Endothelial cell of umbilical vein (primary cell): ENCODE measurements around the gene BEX2. TPM values are rescaled to one million over a fixed set of nuclear protein-coding genes. Genes with fewer than 3 reads are reported as not detected.
A peak's percentile ranks its signal among the peaks of the same experiment; 100 is the strongest.

Experiments
- BruUV-seq: library from RNA; stranded (reverse); fragments of 400-500 nt; replicated peaks from 2 replicates; lab custom pipeline; 2021; lab: Mats Ljungman, UMichigan
- CTCF ChIA-PET: fragments of 300-600, 350-600 bp; sonication (Branson Sonifier 250); formaldehyde crosslinking; loops from one replicate; lab custom pipeline; 2021; ENCODE audit warnings: antibody characterized with exemption, inconsistent platforms; lab: Charles Lee
- POLR2A ChIA-PET: fragments of 300-600, 350-600 bp; sonication (Branson Sonifier 250); formaldehyde crosslinking; loops from one replicate; lab custom pipeline; 2021; ENCODE audit warnings: antibody characterized with exemption, inconsistent platforms; lab: Charles Lee
- DNase-seq: peaks from one replicate; pipeline ENCODE4 v3.0.0-alpha.2; 2011; ENCODE audit warnings: low read depth, low spot score
- FAIRE-seq: peaks from 2 replicates; lab custom pipeline; 2011; peaks lifted over from hg19 to GRCh38; lab: Jason Lieb, UNC
- H2AFZ ChIP-seq: 2 replicates; pipeline ENCODE4 v1.6.0; 2012; ENCODE audit warnings: low read depth, low read length, control low read depth, inconsistent platforms
- H3K27ac ChIP-seq: 2 replicates; pipeline ENCODE4 v1.5.1; 2011; ENCODE audit warnings: low read depth, mild to moderate bottlenecking, control low read depth, low read length, moderate library complexity; ENCODE audit not compliant: insufficient read depth
- H3K27me3 ChIP-seq, 2 experiments: 2 replicates each; pipeline versions ENCODE4 v1.6.0 to v1.6.1; 2011; ENCODE audit warnings: low read length in 2 of 2, mixed read lengths in 1 of 2; ENCODE audit not compliant: control insufficient read depth in 2 of 2, insufficient read depth in 2 of 2
- H3K36me3 ChIP-seq, 2 experiments: 2 replicates in 1 of 2; 3 replicates in 1 of 2; pipeline ENCODE4 v1.5.1; 2011; ENCODE audit warnings: low read length in 2 of 2, mild to moderate bottlenecking in 1 of 2, moderate library complexity in 1 of 2; ENCODE audit not compliant: control insufficient read depth in 2 of 2, insufficient read depth in 2 of 2; ENCODE audit errors: extremely low read depth in 1 of 2
- H3K4me1 ChIP-seq: 3 replicates; pipeline ENCODE4 v1.5.1; 2011; ENCODE audit warnings: mild to moderate bottlenecking, low read length; ENCODE audit not compliant: control insufficient read depth, insufficient read depth; ENCODE audit errors: extremely low read depth
- H3K4me2 ChIP-seq: 2 replicates; pipeline ENCODE4 v1.6.1; 2011; ENCODE audit warnings: low read length, control low read depth, mixed read lengths; ENCODE audit not compliant: insufficient read depth
- H3K4me3 ChIP-seq, 3 experiments: fragments of 200-600 bp in 1 of 3; sonication (generic), shearing (Covaris generic) in 1 of 3; replicated peaks in 1 of 3; 2 replicates each; pipeline ENCODE4 v1.5.1; 2011 to 2016; ENCODE audit warnings: control low read depth in 3 of 3, low read length in 3 of 3, mild to moderate bottlenecking in 2 of 3, inconsistent platforms in 1 of 3, low read depth in 1 of 3, moderate library complexity in 1 of 3; ENCODE audit not compliant: insufficient read depth in 1 of 3
- H3K79me2 ChIP-seq: 2 replicates; pipeline ENCODE4 v1.6.0; 2012; ENCODE audit warnings: low read length, inconsistent platforms; ENCODE audit not compliant: control insufficient read depth, insufficient read depth
- H3K9ac ChIP-seq: replicated peaks from 2 replicates; pipeline ENCODE3; 2011; ENCODE audit warnings: low read length, control low read depth; ENCODE audit not compliant: insufficient read depth; ENCODE audit errors: extremely low read depth
- H3K9me1 ChIP-seq: replicated peaks from 3 replicates; pipeline ENCODE4 v1.6.0; 2011; ENCODE audit warnings: mild to moderate bottlenecking, low read length; ENCODE audit not compliant: control insufficient read depth, insufficient read depth; ENCODE audit errors: extremely low read depth
- H3K9me3 ChIP-seq: replicated peaks from 2 replicates; pipeline ENCODE4 v1.5.1; 2012; ENCODE audit warnings: low read length, inconsistent platforms; ENCODE audit not compliant: control insufficient read depth, insufficient read depth
- H4K20me1 ChIP-seq: replicated peaks from 2 replicates; pipeline ENCODE3; 2011; ENCODE audit warnings: mild to moderate bottlenecking, low read length; ENCODE audit not compliant: control insufficient read depth, insufficient read depth; ENCODE audit errors: extremely low read depth
- CTCF ChIP-seq, 2 donors: IDR thresholded peaks; 1 replicate in 1 of 2; 2 replicates in 1 of 2; pipeline ENCODE4 v1.5.1; 2011; ENCODE audit warnings: low read length in 2 of 2, mild to moderate bottlenecking in 2 of 2, moderate library complexity in 2 of 2, control low read depth in 1 of 2, inconsistent platforms in 1 of 2, low read depth in 1 of 2; ENCODE audit not compliant: insufficient read depth in 1 of 2; ENCODE audit errors: extremely low read depth in 1 of 2
- EZH2 ChIP-seq: IDR thresholded peaks from 2 replicates; pipeline ENCODE4 v1.6.1; 2012; ENCODE audit warnings: borderline replicate concordance, low read depth, mild to moderate bottlenecking, moderate library complexity, low read length, inconsistent platforms; ENCODE audit not compliant: severe bottlenecking
- FOS ChIP-seq: IDR thresholded peaks from 2 replicates; pipeline ENCODE4 v1.6.1; 2011; ENCODE audit warnings: mild to moderate bottlenecking, low read length, moderate library complexity, borderline replicate concordance; ENCODE audit not compliant: insufficient read depth
- GATA2 ChIP-seq: IDR thresholded peaks from 2 replicates; pipeline ENCODE4 v1.7.0; 2011; ENCODE audit warnings: low read depth, mild to moderate bottlenecking, moderate library complexity, mixed read lengths, low read length; ENCODE audit not compliant: insufficient read length, insufficient read depth
- JUN ChIP-seq: IDR thresholded peaks from 2 replicates; pipeline ENCODE4 v1.6.1; 2011; ENCODE audit warnings: borderline replicate concordance, low read depth; ENCODE audit not compliant: insufficient read length, insufficient read depth
- MYC ChIP-seq: IDR thresholded peaks from one replicate; pipeline ENCODE4 v1.6.1; 2011; ENCODE audit warnings: mild to moderate bottlenecking, low read depth, low read length
- POLR2A ChIP-seq: IDR thresholded peaks from 2 replicates; pipeline ENCODE4 v1.6.1; 2012; ENCODE audit warnings: low read depth, mild to moderate bottlenecking, control low read depth, low read length
- POLR2AphosphoS5 ChIP-seq: IDR thresholded peaks from 2 replicates; pipeline ENCODE4 v1.6.1; 2012; ENCODE audit warnings: low read depth, mild to moderate bottlenecking, control low read depth, low read length, moderate library complexity; ENCODE audit not compliant: insufficient read depth
- dilution Hi-C: fragments of 300-500 bp; cut with MboI; formaldehyde crosslinking; loops from one replicate; pipeline ENCODE4 v1.15.0; 2019; ENCODE audit warnings: low sequenced_read_pairs; ENCODE audit not compliant: extremely low pct_ligation_motif_present
- intact Hi-C: fragments of 100-400 bp; cut with micrococcal nuclease; formaldehyde crosslinking; loops from one replicate; pipeline ENCODE4 v1.10.0; 2022
- polyA plus RNA-seq, 4 experiments: library from polyadenylated mRNA; depleted of rRNA in 3 of 4; stranded (reverse) in 3 of 4; unstranded in 1 of 4; fragments of >200 nt; gene quantifications; 2 replicates each; pipeline versions ENCODE4 v1.2.1 to v1.2.3, GENCODE V29; 2011 to 2012; ENCODE audit warnings: missing spikeins in 1 of 4
- total RNA-seq: library from RNA; stranded (reverse); gene quantifications from 2 replicates; pipeline ENCODE4 v1.2.3, GENCODE V29; 2021
- TF ChIP-seq, protein P1 (sequence below): IDR thresholded peaks from 2 replicates; pipeline ENCODE4 v1.6.1; 2011; ENCODE audit not compliant: insufficient read depth, insufficient read length

BEX2 gene
- total and polyA plus RNA-seq, 2 donors (not counting 3 experiments of a cell fraction or from before 2014, with no cell fraction given): 1.4 TPM

DNA sequence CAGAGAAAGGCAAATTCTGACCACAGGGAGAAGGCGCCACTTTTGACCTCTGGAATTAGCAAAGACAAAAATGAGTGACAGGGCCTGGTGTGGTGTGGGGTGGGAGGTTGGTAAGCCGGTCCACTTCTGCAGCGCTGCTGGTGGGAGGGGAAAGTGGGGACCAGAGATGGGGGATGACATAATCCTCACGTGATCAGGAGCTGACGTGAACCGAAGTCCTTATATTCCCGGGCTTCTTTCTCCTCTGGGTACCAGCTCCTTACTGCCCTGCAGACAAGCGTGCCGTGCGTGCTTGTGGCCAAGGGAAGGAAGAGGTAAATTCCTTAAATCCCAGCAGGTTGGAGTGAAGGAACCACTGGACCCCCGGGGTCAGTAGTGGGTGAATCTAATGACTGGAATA lies 19.2 kb upstream of the BEX2 start, which contains the start of gene TCEAL7:
TSS of gene TCEAL7 (plus strand) at position 249 of the 400 bp plus-strand sequence. CDS start 1,165 bp downstream, outside the sequence.
- CTCF ChIA-PET: no interaction called here
- peak within 1 kb of the TSS; percentile 21 for H3K9ac ChIP-seq

More for the DNA sequence above, 19.2 kb upstream of the BEX2 start, which contains the start of gene TCEAL7:
- H4K20me1 ChIP-seq: no peaks in the 10 kb centered on the region
- no peaks in the 10 kb centered on the region for H3K9me3 ChIP-seq
- dilution Hi-C loops (no loop called here), intact Hi-C loops (no loop called here)
- no peak for DNase-seq
- H3K27ac ChIP-seq: no peak within 1 kb of the TSS
- POLR2A ChIA-PET: no interaction called here
- no peaks in the 10 kb centered on the region for H3K27me3 ChIP-seq
- H3K4me1 ChIP-seq: peaks cover 11% of the 10 kb centered on the region
- peak within 1 kb of the TSS; percentile 95 for H2AFZ ChIP-seq
- no TSS peak for BruUV-seq
- H3K36me3 ChIP-seq: no peaks in the 10 kb centered on the region
- peak within 1 kb of the TSS; percentile 76 for H3K4me2 ChIP-seq
- no peaks in the 10 kb centered on the region for H3K9me1 ChIP-seq
- no peaks in the 10 kb centered on the region for H3K79me2 ChIP-seq
- no peak for TF ChIP-seq POLR2AphosphoS5
- TF ChIP-seq MYC: no peak
- no peak for TF ChIP-seq FOS
- TF ChIP-seq EZH2: no peak
- no peak for TF ChIP-seq JUN
- TF ChIP-seq CTCF (IDR thresholded peaks at IDR 0.05; ENCODE audit: extremely low read depth in 1 of 2, insufficient read depth in 1 of 2, low read depth in 1 of 2, low read length in 2 of 2): no peak
- no peak for TF ChIP-seq GATA2
- no peak for TF ChIP-seq POLR2A
- TF ChIP-seq, protein P1, sequence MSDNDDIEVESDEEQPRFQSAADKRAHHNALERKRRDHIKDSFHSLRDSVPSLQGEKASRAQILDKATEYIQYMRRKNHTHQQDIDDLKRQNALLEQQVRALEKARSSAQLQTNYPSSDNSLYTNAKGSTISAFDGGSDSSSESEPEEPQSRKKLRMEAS: no peak
- FAIRE-seq: peak; percentile 18
- peak within 1 kb of the TSS in 2 of 3 experiments; percentile 18 to 46 for H3K4me3 ChIP-seq
